Hepatocyte (in vitro differentiated cells): ENCODE results near the gene CLK2.
"Not testable (repeated sequence)": the region's sequence is repeated elsewhere in the genome, so short reads cannot be mapped to it uniquely, and the experiment has no call there.

Source experiments
- CTCF ChIP-seq: fragments of 200-600 bp; sonication (generic); IDR thresholded peaks from 2 replicates; pipeline ENCODE4 v1.5.1; 2016; ENCODE audit warnings: antibody characterized with exemption, mild to moderate bottlenecking; ENCODE audit not compliant: poor library complexity
- EZH2 ChIP-seq: fragments of 200-600 bp; sonication (generic); IDR thresholded peaks from 2 replicates; pipeline ENCODE4 v1.6.1; 2016; ENCODE audit warnings: antibody characterized with exemption, mild to moderate bottlenecking, borderline replicate concordance
- EZH2phosphoT487 ChIP-seq: fragments of 200-600 bp; sonication (generic); IDR thresholded peaks from one replicate; pipeline ENCODE4 v1.6.1; 2018; ENCODE audit warnings: antibody characterized with exemption, mild to moderate bottlenecking, low read depth, moderate library complexity; ENCODE audit not compliant: unreplicated experiment, severe bottlenecking

GRCh38 chr1:155231302-155231701 is 42.0 kb downstream of the CLK2 start:
- TF ChIP-seq CTCF, EZH2, EZH2phosphoT487: not testable (repeated sequence)
